ENCODE measurements around the gene ITPKA.

Gene ITPKA

DNA sequence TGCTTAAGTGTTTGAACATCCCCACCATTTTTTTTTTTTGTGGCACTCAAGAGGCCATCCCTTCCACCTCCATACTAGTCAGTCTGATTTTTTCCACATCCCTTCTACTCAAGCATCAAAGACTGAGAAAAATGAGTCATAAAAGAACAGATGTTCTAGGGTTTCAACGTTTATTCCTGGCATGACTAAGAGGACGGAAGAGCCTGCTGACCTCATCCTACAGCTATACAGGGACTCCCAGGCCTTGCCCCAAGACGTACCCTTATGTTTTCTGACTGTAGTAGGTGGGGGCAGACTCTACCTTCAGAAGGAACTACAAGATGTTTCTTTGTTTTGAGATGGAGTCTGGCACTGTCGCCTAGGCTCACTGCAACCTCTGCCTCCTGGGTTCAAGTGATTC lies 3.3 kb upstream of the ITPKA start:
- peak; percentile 98 for DNase-seq (ENCODE audit: low spot score)

DNA sequence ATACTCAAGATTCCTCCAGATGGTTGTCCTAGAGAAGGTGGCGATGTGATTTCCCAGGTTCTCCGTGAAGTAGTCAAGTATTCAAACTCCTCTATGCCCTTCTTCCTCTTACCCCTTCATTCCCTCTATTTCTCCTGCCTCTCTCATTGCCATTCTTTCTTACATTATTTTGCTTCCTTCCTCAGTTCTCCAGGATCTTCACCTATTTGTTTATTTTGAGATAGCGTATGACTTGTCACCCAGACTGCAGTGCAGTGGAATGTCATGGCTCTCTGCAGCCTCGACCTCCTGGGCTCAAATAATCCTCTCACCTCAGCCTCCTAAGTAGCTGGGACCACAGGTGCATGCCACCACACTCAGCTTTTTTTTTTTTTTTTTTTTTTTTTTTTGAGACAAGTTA lies 1.8 kb upstream of the ITPKA start:
- DNase-seq (ENCODE audit: low spot score) = no peak

DNA sequence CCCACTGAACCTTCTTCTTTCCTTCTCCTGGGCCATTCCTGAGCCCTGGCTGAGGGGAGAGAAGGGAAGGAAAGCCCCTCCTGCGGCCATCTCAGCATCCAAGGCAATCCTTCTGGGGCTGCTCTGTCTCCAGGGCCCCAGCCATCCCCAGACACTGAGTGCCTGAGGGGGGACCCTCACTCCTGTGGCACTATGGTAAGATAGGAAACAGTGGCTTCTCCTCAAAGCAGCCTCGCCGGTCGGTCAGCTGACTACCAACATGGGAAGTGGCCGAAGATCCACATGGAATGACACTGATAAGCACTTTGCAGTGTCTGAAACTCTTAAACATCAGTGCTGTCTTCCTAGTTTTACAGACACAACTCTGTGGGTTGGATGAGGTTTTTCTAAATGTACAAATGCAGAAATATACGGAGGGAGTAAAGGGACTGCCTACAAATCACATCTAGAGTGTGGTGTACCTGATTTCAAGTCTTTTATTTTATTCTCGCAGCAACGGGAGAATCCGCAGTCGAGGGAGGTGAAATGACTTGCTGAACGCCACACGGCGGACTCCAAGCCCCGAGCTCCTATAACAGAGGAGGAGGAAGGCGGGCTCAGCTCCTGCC lies 973 bp upstream of the ITPKA start:
- peak; percentile 51 for DNase-seq (ENCODE audit: low spot score)

DNA sequence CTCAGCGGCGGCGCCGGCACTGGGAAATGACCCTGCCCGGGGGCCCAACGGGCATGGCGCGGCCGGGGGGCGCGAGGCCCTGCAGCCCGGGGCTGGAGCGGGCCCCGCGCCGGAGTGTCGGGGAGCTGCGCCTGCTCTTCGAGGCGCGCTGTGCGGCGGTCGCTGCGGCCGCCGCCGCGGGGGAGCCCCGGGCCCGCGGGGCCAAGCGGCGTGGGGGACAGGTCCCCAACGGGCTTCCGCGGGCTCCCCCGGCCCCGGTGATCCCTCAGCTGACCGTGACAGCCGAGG lies 172 bp downstream of the ITPKA start:
- no peak for DNase-seq (ENCODE audit: low spot score)

DNA sequence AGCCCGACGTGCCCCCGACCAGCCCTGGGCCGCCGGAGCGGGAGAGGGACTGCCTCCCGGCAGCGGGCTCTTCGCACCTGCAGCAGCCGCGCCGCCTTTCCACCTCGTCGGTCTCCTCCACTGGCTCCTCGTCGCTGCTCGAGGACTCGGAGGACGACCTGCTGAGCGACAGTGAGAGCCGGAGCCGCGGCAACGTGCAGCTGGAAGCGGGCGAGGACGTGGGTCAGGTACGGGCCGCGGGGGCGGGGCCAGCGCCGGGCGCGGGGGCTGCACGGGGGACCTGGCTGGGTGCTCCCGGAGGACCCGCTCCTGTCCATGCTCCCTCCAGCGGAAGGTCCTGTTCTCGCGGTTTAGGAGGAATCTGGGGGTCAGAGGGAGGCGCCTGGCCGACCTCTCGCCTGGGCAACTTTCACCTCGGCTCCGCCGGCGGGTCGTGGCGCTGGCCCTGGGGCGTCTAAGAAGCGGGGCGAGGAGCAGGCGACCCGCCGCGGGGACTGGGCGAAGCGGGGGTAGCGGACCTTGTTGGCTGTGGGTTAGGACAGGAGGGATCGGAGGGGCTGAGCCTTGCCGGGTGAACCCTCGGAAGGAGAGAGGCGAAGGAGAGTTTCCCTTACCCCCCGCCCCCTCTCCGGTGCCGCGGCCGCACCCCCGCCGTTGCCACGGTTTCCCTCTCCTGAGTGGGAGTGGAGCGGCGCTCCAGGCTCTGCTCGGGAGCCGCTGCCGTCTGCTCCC lies 682 bp downstream of the ITPKA start:
- DNase-seq (ENCODE audit: low spot score) = peak; percentile 52

DNA sequence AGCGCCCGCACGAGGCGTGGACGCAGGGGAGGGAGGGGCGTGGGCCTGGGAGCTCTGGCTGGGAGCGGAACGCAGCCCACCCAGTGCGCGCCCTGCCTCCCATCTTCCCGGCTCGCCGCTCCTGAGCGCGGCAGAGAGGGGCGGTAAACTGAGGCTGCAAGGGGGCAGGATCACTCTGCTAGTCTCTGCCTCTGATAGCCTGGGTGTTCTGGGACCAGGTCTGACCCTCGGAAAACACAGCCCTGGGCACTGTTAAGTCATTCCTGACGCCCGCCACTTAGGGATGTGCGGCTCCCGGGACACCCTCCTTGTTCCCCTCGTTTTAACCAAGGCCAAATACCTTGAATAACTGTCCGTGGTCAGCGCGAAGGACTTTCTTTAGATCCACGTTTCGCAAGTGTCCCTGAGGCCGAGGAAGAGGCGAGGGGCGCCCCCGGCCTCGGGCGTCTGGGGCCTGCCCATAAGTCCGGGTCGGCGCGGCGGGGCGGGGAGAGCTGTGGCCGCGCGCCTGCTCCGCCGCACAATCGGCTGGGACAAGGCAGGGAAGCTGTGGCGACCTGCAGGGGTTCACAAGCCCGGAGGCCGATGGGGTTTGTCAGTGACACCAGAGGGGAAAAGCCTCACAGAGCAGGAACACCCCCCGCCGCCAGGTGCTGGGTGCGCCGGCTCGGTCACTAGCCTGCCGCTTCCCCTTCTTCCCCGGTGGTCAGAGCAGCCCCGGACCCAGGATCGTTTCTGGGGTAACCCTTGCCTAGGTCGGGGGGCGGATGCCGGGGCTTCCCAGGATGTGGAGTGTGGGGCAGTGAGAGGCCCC lies 1.5 kb downstream of the ITPKA start:
- no peak for DNase-seq (ENCODE audit: low spot score)

DNA sequence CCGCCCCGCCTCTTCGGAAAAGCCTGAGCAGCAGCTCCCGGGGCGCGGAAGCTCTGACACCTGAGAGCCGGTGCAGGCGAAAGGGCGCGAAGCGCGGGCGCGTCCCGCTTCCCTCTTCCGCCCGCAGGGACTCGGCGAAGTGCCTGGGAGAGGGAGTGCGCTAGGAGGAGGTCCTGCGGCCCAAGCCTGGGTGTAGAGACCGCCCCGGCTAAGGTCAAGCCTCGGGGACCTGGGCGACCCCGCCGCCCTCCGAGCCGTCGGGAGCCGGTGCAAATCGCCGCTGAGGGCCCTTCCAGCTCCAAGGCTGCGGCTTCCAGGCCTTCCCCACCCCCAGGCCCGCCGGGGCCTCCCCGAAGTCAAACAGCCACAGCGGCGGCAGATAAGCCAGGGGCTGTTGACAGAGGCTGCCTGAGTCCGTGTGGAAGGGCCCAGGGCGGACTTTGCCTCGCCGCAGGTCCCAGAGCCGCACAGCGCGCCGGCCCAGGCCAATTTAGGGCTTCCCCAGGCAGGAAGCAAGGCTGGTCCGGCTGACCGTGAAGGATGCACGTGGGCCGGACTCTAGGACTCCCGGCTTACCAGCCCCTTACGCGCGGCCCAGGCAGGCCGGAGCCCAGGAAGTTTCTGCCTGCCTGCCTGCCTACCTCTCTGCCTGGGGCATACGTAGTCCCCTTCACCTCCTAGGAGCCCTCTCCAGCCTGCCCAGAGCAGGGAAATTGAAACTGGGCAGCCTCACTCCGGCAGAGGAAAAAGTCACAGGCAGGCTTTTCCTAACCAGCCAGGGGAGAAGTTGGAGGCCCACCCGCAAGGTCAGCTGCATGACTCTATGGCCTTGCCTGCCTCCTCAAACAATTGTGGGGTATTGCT lies 2.3 kb downstream of the ITPKA start:
- DNase-seq (ENCODE audit: low spot score) = no peak

DNA sequence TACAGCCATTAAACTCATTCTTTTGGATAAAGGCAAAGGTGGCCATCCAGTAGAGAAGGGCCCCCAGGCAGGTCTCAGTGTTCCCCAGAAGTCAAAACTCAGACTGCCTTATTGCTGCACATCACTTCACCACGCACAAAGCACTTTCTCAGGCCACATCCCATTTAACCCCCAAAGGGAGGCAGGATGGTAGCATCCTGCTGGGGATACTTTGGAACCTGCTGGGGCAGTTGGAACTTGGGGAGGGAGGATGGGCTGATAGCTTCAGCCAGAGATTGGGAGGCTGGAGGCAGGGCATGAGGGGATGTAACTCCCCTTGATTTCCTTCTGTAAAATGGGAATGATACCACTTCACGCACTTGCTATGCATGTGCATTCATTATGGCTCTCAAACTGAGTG lies 5.0 kb downstream of the ITPKA start:
- DNase-seq (ENCODE audit: low spot score) = no peak

DNA sequence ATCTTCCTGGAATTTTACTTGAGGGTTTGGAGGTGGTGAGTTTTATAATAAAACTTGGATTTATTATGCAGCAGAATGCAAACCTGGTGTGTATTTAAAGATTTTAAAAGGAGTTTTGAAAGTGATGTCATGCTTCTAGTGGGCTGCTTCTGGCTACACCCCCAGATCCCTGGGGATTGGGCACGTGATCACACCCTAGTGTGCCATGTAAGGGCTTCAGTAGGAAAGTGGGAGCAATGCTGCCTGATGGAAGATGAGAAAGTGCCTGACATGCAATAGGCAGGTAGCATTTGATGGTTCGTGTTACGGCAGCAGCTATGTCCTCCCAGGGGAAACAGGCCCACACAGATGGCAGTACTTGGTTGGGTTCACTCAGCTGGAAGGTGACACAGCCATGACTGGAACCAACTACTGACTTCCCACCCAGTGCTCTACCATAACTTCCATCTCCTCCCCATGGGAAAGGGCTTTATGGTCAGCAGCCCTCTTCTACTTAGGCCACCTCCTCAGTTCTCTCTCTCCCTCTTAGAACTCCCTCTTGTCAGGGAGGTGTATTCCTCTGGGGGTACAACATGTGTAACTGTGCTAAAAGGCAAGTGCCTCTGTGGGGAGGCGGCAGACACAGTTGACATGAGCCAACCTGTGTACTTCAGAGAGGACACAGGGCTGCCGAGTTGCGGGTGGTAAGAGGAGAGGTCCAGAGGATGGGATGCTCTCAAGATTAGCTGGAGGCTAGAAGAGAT lies 5.6 kb downstream of the ITPKA start:
- DNase-seq (ENCODE audit: low spot score) = no peak

DNA sequence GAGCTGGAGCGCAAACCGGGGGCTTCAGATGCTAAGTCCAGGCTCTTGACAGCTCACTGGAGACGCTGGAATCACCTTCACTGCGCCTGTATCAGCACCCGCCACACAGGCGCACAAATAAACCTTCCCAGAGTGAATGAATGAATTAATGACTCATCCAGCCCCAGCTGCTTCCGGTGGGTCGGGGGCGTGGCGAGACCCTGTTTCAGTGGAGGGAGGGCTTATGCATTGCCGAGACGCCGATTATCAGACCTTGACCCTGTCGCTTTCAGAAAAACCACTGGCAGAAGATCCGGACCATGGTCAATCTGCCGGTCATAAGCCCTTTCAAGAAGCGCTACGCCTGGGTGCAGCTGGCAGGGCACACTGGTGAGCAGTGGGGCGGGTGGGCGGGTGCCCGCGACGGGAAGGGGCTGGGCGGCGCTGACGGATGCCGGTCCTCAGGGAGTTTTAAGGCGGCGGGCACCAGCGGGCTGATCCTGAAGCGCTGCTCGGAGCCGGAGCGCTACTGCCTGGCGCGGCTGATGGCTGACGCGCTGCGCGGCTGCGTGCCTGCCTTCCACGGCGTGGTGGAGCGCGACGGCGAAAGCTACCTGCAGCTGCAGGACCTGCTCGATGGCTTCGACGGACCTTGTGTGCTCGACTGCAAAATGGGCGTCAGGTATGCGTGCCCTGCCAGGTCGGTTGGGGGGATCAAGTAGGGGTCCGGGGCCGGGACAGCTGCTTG lies 7.7 kb downstream of the ITPKA start:
- no peak for DNase-seq (ENCODE audit: low spot score)

DNA sequence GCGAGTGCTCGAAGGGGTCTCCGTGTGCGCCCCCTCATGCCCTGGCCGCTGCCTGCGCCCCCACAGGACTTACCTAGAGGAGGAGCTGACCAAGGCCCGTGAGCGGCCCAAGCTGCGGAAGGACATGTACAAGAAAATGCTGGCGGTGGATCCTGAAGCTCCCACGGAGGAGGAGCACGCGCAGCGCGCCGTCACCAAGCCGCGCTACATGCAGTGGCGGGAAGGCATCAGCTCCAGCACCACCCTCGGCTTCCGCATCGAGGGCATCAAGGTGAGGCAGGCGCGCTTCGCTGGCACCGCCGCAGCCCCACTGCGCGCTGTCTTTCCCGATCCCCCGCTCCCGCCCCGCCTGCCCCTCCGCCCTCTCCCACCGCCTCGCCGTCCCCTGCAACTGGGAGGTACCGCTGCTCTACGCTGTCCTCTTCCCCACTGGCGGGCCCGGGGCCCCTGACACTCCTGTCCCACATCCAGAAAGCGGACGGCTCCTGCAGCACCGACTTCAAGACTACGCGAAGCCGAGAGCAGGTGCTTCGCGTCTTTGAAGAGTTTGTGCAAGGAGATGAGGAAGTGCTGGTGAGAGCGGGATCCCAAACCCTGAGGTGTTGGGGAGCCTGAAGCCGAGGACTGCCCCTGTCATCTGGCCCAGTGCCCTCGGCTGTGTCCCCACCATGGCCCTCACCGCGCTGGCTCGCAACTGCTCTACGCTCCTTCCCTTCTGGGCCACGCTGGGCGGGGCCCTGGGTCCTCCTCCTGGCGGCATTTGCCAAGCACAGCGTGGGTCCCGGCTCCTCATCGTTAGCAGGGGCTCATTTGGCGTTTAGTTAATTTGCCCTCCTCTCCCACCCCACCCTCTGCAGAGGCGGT lies 8.5 kb downstream of the ITPKA start:
- DNase-seq (ENCODE audit: low spot score) = no peak

DNA sequence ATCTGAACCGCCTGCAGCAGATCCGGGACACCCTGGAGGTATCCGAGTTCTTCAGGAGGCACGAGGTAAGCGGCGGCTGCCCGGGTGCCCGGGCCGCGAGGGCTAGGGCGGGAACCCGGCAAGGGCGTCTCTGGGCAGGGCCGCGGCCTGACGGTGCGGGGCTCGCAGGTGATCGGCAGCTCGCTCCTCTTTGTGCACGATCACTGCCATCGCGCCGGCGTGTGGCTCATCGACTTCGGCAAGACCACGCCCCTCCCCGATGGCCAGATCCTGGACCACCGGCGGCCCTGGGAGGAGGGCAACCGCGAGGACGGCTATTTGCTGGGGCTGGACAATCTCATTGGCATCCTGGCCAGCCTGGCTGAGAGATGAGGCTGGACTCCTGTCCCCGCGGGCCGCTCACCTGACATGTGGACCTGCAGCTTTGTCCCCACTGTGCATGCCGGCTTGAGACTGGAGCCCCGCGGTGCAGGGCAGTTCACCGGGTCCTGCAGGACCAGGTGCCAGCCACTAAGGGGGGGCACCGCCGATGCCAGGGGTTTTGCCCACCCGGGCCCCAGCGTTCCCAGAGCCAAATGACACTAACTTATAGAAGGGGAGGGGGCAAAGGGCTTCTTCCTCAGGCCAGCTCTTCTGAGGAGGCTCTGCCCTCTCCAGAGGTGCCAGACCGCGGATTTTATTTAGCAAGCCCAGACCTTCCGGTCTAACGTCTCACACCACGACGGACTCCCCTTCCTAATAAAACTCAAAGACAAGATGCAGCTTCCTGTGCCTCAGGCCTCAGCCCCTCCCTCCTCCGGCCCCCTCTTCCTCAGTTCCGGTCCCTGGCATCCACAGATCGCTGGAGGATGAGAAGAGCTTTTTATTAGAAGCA lies 9.4 kb downstream of the ITPKA start:
- no peak for DNase-seq (ENCODE audit: low spot score)

DNA sequence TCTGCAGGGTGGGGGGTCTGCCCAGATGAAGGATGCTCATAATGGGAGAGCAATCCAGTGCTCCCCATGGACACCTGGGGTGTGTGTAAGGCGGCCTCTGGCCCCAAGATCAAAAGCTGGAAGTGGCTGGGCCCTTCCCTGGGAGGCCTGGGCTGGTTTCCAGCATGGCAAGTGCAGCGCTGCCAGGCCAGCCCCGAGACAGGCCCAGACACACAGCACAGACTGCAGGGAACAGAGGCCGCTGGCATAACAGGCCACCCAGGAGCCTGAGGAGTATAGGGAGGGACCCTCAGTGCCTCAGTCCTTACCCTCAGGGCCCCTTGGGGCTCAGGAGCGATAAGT lies 10.0 kb downstream of the ITPKA start:
- no peak for DNase-seq (ENCODE audit: low spot score)

DNA sequence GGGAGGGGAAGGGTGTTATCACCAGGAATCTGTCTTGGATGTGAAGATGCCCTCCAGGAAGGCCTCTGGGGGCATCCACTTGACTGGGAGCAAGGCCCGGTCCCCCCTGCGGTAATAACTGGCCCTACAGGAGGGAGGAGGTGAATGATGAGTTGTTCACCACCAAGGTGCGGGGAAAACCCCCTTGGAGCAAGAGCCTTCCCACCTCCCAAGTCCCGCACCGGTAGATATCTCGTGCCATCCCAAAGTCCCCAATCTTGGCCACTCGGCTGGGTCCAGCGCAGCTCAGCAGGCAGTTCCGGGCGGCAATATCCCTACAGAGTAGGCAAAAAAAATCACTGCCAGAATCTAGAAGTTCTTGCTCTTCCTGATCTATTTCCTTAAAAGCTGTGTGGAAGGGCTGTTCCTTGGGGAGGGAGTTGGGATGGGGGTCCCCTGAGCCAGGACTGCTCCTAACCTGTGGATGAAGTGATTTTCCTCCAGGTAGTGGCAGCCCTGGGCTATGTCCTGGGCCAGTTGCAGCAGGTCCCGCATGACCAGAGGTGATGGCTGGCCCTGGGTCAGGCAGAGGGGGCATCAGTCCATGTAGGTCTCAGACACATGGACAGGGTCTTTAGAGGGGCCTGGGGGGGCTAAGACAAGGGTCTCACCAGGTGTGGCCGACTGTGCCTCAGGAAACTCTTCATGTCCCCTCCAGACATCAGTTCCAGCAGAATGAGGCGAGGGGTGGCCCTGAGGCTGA lies 11.2 kb downstream of the ITPKA start:
- DNase-seq (ENCODE audit: low spot score) = no peak

DNA sequence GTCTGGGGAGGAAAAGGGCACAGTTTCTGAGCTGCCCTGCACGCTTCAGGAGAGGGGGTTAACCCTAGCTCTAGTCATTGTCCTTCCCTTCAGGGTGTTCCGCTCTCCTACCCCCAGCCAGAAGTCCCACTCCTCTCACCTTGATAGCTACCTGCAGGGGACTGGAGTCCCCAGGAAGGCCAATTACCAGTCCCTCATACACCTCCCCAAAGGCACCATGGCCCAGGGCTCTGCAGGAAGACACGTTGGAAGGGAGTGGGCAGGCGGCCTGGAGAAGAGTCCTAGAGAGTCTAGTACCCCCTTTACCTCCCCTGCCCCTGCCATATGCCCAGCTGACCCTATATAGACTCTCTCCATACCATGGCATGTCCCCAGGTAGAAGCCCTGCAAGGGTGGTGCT lies 12.1 kb downstream of the ITPKA start:
- no peak for DNase-seq (ENCODE audit: low spot score)

DNA sequence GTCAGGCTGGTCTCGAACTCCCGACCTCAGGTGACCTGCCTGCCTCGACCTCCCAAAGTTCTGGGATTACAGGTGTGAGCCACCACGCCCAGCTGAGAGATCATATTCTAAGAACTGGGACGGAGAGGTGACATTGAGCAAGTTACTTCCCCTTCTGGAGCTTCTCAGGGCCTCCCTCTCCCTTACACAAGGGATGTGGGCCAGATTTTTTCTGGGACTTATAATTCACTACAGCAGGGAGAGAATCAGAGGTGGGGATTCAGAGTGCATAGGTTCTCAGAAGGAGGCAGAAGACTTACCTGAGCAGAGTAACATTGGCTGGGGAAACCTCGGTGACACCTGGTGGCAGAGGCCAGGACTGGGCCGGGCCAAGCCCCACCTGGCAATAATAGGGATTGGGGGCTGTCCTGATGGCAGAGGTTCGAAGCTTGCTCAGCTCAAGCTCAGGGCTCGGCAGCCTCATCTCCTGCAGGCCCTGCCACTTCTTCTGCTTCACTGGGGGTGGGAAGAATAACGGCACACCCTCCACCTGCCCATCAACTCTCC lies 13.2 kb downstream of the ITPKA start:
- DNase-seq (ENCODE audit: low spot score) = no peak

DNA sequence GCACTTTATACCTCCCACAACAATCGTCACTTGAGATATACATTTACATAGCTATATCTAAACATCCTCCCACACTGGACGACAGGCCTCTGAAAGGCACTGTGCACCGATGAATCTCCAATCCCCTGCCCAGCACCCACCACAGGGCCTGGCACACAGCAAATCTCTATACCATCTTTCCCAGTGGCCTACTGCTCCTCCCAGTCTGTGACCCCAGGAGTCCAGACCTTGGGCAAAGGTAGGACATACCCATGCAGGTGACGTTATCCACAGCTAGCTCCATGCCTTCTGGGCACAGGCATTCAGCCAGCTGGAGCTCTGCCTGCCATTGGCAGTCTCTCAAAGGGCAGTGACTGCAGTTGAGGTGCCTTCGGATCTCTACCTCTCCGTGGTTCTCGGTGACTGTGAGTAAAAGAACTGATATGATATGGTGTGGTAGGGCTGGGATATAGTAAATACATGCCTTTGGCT lies 14.2 kb downstream of the ITPKA start:
- no peak for DNase-seq (ENCODE audit: low spot score)

DNA sequence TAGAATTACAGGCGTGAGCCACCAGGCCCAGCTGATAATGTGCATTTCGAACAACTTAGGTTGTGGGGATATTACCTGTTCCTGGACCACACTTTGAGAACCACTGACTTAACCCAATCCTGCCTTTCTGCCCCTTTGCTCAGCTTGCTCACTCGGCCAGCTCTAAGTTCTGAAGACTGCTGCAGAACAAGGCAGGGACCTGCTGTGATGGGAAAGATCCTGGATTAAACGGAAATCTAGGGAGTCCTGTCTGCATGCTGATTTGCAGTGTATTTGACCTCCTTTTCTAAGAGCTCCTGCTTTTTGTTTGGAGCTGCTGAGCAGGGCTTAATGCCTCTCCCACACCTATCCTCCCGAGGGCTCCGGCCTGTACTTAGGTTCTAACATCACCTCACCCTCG lies 17.1 kb downstream of the ITPKA start:
- peak; percentile 40 for DNase-seq (ENCODE audit: low spot score)
